ENCODE results near the gene MUC13. TPM values are rescaled to one million over a fixed set of nuclear protein-coding genes. Genes with fewer than 3 reads are reported as not detected.
A peak's percentile ranks its signal among the peaks of the same experiment; 100 is the strongest.

The MUC13 gene, protein sequence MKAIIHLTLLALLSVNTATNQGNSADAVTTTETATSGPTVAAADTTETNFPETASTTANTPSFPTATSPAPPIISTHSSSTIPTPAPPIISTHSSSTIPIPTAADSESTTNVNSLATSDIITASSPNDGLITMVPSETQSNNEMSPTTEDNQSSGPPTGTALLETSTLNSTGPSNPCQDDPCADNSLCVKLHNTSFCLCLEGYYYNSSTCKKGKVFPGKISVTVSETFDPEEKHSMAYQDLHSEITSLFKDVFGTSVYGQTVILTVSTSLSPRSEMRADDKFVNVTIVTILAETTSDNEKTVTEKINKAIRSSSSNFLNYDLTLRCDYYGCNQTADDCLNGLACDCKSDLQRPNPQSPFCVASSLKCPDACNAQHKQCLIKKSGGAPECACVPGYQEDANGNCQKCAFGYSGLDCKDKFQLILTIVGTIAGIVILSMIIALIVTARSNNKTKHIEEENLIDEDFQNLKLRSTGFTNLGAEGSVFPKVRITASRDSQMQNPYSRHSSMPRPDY
- total RNA-seq (2021) (not detected in 2 replicates), Bru-seq, nascent RNA (percentile 8 among the genes with signal in this experiment), BruChase-seq, experiment 1, labeled RNA remaining after a 2-hour chase (percentile 8 among the genes with signal in this experiment), BruChase-seq, experiment 2, labeled RNA remaining after a 6-hour chase (percentile 15 among the genes with signal in this experiment)
- long read RNA-seq: 0 reads

DNA sequence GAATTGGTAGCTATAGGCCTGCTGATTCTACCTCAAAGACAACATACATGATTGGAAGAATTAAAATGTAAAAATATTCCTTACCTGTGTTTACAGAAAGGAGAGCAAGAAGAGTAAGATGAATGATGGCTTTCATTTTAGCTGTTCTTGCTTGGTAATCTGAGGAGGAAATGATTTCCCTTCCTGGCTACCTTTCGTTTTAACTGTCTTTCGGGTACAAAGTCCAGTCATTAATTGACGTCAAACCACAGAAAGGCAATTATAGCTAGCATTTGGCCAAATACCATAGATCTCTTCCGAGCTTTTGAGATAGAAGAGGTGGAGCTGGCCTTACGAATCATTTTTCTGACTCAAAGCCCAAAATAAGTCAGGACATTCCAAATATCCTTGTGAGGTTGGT lies at the start of gene MUC13:
Gene MUC13, minus strand, starts transcription at position 175 of the 400 bp plus-strand sequence. Its CDS starts 39 bp downstream, at position 136.
- no peak for DNase-seq (ENCODE audit: low spot score)
- peaks cover 6% of the 10 kb centered on the region for H3K4me1 ChIP-seq (ENCODE audit: insufficient read depth, low read length, poor library complexity, severe bottlenecking)
- ChIA-PET CTCF (no interaction called here), POLR2A (ENCODE audit: low non-redundant PET) (no interaction called here)
- no peaks in the 10 kb centered on the region for H3K36me3 ChIP-seq (ENCODE audit: insufficient read depth, low read length, poor library complexity, severe bottlenecking)
- H3K9me3 ChIP-seq (ENCODE audit: low read depth, low read length, poor library complexity, severe bottlenecking): no peaks in the 10 kb centered on the region
- H3K4me3 ChIP-seq (ENCODE audit: low read depth, low read length, poor library complexity, severe bottlenecking): no peak within 1 kb of the TSS
- H3K27ac ChIP-seq (ENCODE audit: low read depth, low read length, poor library complexity, severe bottlenecking): no peak within 1 kb of the TSS
- TF ChIP-seq, protein P1, sequence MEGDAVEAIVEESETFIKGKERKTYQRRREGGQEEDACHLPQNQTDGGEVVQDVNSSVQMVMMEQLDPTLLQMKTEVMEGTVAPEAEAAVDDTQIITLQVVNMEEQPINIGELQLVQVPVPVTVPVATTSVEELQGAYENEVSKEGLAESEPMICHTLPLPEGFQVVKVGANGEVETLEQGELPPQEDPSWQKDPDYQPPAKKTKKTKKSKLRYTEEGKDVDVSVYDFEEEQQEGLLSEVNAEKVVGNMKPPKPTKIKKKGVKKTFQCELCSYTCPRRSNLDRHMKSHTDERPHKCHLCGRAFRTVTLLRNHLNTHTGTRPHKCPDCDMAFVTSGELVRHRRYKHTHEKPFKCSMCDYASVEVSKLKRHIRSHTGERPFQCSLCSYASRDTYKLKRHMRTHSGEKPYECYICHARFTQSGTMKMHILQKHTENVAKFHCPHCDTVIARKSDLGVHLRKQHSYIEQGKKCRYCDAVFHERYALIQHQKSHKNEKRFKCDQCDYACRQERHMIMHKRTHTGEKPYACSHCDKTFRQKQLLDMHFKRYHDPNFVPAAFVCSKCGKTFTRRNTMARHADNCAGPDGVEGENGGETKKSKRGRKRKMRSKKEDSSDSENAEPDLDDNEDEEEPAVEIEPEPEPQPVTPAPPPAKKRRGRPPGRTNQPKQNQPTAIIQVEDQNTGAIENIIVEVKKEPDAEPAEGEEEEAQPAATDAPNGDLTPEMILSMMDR (conservative IDR thresholded peaks at IDR 0.05; ENCODE audit: low read depth, low read length): no peak
- no peak for TF ChIP-seq EZH2 (IDR thresholded peaks at IDR 0.05; ENCODE audit: borderline replicate concordance, low read depth, low read length, poor library complexity, severe bottlenecking)
- no TSS peak for BruUV-seq (replicated peaks)
- no peaks in the 10 kb centered on the region for H3K27me3 ChIP-seq (replicated peaks; ENCODE audit: insufficient read depth, low read depth, low read length, poor library complexity)
- intact Hi-C loops (cut with micrococcal nuclease; ENCODE audit: unreplicated experiment): no loop called here

DNA sequence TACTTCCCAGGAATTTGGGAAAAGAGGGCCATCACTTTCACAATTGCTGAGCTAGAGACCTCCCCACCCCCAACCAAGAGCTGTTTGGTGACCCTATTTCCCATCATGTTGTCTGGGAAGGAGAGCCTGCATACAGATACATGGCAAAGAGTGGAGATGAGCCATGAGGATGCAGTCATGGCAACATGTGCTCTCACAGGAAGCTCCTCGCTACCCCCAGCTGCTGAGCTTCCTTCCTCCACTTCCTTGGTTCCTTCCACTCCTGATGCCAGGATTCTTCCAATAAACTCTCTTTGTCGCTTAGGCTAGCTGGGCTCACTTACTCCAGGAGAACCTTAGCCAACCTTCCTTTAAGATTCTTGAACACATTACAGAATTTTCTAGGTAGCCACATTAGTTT lies 48.3 kb upstream of the MUC13 start:
- intact Hi-C loops (cut with micrococcal nuclease; ENCODE audit: unreplicated experiment): no loop called here
- Histone ChIP-seq H3K36me3 (ENCODE audit: insufficient read depth, low read length, poor library complexity, severe bottlenecking) (no peaks in the 10 kb centered on the region), H3K4me3 (ENCODE audit: low read depth, low read length, poor library complexity, severe bottlenecking) (no peak overlapping the region), H3K9me3 (ENCODE audit: low read depth, low read length, poor library complexity, severe bottlenecking) (no peaks in the 10 kb centered on the region), H3K27ac (ENCODE audit: low read depth, low read length, poor library complexity, severe bottlenecking) (peak overlapping the region; percentile 18), H3K27me3 (replicated peaks; ENCODE audit: insufficient read depth, low read depth, low read length, poor library complexity) (no peaks in the 10 kb centered on the region), H3K4me1 (ENCODE audit: insufficient read depth, low read length, poor library complexity, severe bottlenecking) (peaks cover 15% of the 10 kb centered on the region)
- CTCF ChIA-PET: no interaction called here
- BruUV-seq (replicated peaks): no TSS peak
- peak; percentile 68 for DNase-seq (ENCODE audit: low spot score)
- TF ChIP-seq EZH2 (IDR thresholded peaks at IDR 0.05; ENCODE audit: borderline replicate concordance, low read depth, low read length, poor library complexity, severe bottlenecking): no peak
- TF ChIP-seq, protein P1 (conservative IDR thresholded peaks at IDR 0.05; ENCODE audit: low read depth, low read length): no peak
- POLR2A ChIA-PET (ENCODE audit: low non-redundant PET): interaction anchor here (0.6 kb wide), 1 partner anchor 971 kb away, joined by 4 read pairs; no protein-coding TSS in a partner anchor

DNA sequence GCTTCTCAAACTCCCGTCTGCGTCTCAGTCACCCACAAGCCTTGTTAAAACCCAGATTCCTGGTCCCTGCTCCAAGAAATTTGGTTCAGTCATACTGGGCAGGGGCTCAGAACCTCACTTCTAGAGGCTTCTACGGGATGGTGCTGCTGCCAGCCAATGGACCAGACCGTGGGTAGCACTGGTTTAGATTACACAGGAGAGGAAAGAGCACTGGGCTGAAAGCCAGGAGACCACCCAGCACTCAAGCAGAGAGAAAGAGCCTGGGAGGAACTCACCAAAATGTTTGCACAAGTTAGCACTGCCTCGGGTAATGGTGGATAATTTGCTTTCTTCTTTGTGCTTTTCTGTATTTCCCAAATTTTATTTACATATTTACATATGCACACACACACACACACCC lies 46.9 kb upstream of the MUC13 start:
- intact Hi-C loops (cut with micrococcal nuclease; ENCODE audit: unreplicated experiment): no loop called here
- Histone ChIP-seq H3K4me1 (ENCODE audit: insufficient read depth, low read length, poor library complexity, severe bottlenecking) (peaks cover 15% of the 10 kb centered on the region), H3K27me3 (replicated peaks; ENCODE audit: insufficient read depth, low read depth, low read length, poor library complexity) (no peaks in the 10 kb centered on the region), H3K4me3 (ENCODE audit: low read depth, low read length, poor library complexity, severe bottlenecking) (no peak overlapping the region), H3K9me3 (ENCODE audit: low read depth, low read length, poor library complexity, severe bottlenecking) (no peaks in the 10 kb centered on the region), H3K27ac (ENCODE audit: low read depth, low read length, poor library complexity, severe bottlenecking) (peak overlapping the region; percentile 35), H3K36me3 (ENCODE audit: insufficient read depth, low read length, poor library complexity, severe bottlenecking) (no peaks in the 10 kb centered on the region)
- no peak for DNase-seq (ENCODE audit: low spot score)
- ChIA-PET POLR2A (ENCODE audit: low non-redundant PET) (no interaction called here), CTCF (no interaction called here)
- TF ChIP-seq, protein P1 (conservative IDR thresholded peaks at IDR 0.05; ENCODE audit: low read depth, low read length): no peak
- no peak for TF ChIP-seq EZH2 (IDR thresholded peaks at IDR 0.05; ENCODE audit: borderline replicate concordance, low read depth, low read length, poor library complexity, severe bottlenecking)
- no TSS peak for BruUV-seq (replicated peaks)
